ENCODE results near the gene TGFBI. TPM values are rescaled to one million over a fixed set of nuclear protein-coding genes. Genes with fewer than 3 reads are reported as not detected.

TGFBI gene
- total and polyA plus RNA-seq, 2 experiments from 2014 or later = 2.9 to 10.2 TPM

DNA sequence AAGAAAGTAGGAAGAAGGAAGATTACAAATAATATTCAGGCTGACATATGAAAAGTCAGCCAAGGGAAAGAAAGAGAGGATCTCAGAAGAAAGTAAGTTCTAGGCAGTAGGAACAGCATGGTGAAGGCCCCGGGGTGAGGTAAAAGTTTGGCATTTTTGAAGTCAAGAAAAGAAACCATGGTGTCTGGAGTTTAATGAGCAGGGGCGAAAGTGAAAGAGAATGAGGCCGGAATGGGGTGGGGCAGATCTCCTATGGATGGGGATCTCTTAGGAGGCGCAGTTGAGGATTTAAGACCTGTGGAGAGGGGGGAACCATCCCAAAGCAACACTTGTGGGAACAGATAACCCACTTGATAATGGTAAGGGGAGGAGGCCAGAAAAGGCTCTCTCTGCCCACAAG is 61.5 kb downstream of the TGFBI start:
- no peaks in the 10 kb centered on the region for H3K36me3 ChIP-seq
- H3K4me3 ChIP-seq = no peak overlapping the region
- H3K9me3 ChIP-seq (ENCODE audit: low read depth) = no peaks in the 10 kb centered on the region
- peaks cover 4% of the 10 kb centered on the region for H3K27me3 ChIP-seq
- no peak overlapping the region for H3K27ac ChIP-seq
- TF ChIP-seq CTCF (IDR thresholded peaks at IDR 0.05; ENCODE audit: low read depth, low read length) = no peak
- no peak for DNase-seq (ENCODE audit: low read depth in 1 of 2, low spot score in 1 of 2)
- H3K4me1 ChIP-seq (ENCODE audit: low read depth) = no peaks in the 10 kb centered on the region

- H3K4me3 ChIP-seq = no peak overlapping the region
- no peaks in the 10 kb centered on the region for H3K36me3 ChIP-seq
- no peak overlapping the region for H3K27ac ChIP-seq
- H3K27me3 ChIP-seq = peaks cover 8% of the 10 kb centered on the region
- H3K4me1 ChIP-seq (ENCODE audit: low read depth) = no peaks in the 10 kb centered on the region
- TF ChIP-seq CTCF (IDR thresholded peaks at IDR 0.05; ENCODE audit: low read depth, low read length) = no peak
- no peak for DNase-seq (ENCODE audit: low read depth in 1 of 2, low spot score in 1 of 2)
- no peaks in the 10 kb centered on the region for H3K9me3 ChIP-seq (ENCODE audit: low read depth)
Measured at GRCh38 chr5:136094189-136094912, 65.6 kb downstream of the TGFBI start.

GRCh38 chr5:136094913-136095641 is 66.3 kb downstream of the TGFBI start:
- Histone ChIP-seq H3K4me1 (ENCODE audit: low read depth) (no peaks in the 10 kb centered on the region), H3K36me3 (no peaks in the 10 kb centered on the region), H3K9me3 (ENCODE audit: low read depth) (no peaks in the 10 kb centered on the region), H3K4me3 (no peak overlapping the region), H3K27ac (no peak overlapping the region), H3K27me3 (peaks cover 8% of the 10 kb centered on the region)
- TF ChIP-seq CTCF (IDR thresholded peaks at IDR 0.05; ENCODE audit: low read depth, low read length) = no peak
- no peak for DNase-seq (ENCODE audit: low read depth in 1 of 2, low spot score in 1 of 2)

DNA sequence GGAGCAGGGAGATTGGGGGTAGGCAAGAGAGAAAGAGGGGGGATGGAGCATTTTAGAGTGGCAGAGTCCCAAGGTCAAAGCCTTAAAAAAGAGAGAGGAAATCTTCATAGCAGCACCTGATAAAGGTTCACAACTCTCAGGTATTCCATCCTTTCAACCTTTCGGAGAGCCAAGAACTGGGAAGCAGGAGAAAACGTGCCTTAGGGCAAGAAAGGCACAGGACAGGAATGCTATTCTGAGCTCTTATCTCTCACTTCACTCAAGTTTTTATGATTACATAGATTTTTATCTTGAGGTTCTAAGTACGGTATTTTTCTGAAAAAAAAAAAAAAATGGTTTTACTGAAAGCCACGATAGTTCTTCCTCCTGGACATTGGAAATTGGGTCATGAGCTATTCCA is 69.4 kb downstream of the TGFBI start:
- peaks cover 8% of the 10 kb centered on the region for H3K27me3 ChIP-seq
- DNase-seq (ENCODE audit: low read depth in 1 of 2, low spot score in 1 of 2) = no peak
- H3K9me3 ChIP-seq (ENCODE audit: low read depth) = no peaks in the 10 kb centered on the region
- no peak overlapping the region for H3K4me3 ChIP-seq
- H3K4me1 ChIP-seq (ENCODE audit: low read depth) = no peaks in the 10 kb centered on the region
- no peaks in the 10 kb centered on the region for H3K36me3 ChIP-seq
- no peak for TF ChIP-seq CTCF (IDR thresholded peaks at IDR 0.05; ENCODE audit: low read depth, low read length)
- no peak overlapping the region for H3K27ac ChIP-seq

- Histone ChIP-seq H3K36me3 (no peaks in the 10 kb centered on the region), H3K4me3 (no peak overlapping the region), H3K27ac (no peak overlapping the region), H3K4me1 (ENCODE audit: low read depth) (no peaks in the 10 kb centered on the region), H3K27me3 (peaks cover 6% of the 10 kb centered on the region), H3K9me3 (ENCODE audit: low read depth) (no peaks in the 10 kb centered on the region)
- no peak for TF ChIP-seq CTCF (IDR thresholded peaks at IDR 0.05; ENCODE audit: low read depth, low read length)
- DNase-seq (ENCODE audit: low read depth in 1 of 2, low spot score in 1 of 2) = no peak
Measured at GRCh38 chr5:136099870-136100269, 71.1 kb downstream of the TGFBI start.

Measured in cardiac muscle cell (in vitro differentiated cells and primary cell).